NOMO-1 (cell line): ENCODE data around the gene NEUROD6.

Experiments
- DNase-seq, 2 experiments: peaks; one replicate each; lab custom pipeline; 2025; ENCODE audit not compliant: unreplicated experiment in 2 of 2; lab: John Stamatoyannopoulos, UW

Gene NEUROD6

DNA sequence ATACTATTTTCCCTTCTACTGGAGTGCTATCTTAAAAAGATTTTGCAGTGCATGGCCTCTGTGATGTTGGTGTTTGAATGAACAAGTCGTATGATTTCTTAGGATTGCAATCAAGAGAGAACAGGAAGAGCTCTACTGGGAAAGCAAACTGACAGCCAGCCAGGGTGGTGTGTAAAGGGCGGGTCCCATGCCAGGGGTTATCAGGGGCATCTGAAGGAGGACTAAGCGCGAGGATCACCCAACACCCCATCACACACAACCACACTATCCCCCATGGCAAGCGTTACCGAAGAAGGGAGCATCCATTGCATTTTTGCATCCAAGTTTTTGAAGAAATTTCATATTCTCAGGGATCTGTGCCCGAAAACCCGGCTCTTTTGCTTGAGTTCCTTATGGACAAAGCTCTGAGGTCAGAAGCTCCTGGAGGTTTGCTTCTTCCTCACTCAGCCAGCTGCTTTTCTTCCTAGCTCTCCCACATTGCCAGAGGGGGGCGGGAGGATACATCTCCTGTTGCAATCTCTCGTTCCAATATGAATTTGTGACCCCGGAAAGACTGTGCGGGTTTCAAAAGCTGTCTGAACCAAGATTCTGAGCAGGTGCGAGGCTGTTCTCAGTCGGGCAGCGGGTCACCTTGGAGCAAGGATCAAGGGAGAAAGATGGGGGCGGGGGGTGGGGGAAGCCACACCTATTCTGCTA is 5.2 kb downstream of the NEUROD6 start:
- no peak for DNase-seq

DNA sequence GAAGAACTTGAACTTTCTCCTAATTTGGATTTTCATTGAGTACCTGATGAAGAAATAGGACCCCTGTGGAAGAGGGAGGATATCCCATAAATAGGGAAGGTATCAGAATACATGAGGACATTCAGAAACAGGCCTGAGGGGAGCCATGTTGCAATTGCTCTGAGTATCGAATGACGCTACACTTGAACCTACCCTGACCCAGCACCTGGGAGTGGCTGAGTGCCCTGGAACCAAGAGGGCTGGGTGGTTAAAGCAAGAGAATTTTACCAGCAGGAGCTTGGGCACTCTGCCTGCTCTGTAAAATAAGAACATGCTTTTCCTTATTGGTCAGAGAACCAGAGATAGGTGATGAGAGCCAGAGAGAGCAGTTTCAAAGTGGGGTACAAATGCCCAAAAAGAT is 7.2 kb downstream of the NEUROD6 start:
- DNase-seq, result no peak

DNA sequence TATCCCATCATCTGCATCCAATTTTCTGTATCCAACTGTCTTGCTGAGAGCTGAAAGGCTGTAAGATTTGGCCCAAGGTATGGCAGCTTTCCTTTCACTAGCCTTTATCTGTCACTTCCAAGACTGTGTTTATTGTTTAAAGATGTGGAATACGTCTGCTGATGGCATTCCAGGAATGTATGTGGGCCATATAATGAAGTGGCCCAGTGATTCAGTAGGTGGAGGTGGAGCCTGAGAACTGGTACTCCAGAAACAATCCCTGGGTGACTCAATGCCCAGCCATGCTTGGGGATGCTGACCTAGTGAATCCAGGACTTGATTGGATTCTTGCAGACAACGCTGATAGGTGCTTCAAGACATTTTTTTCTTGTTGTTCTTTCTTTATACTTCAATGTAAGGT is 13.5 kb downstream of the NEUROD6 start:
- no peak for DNase-seq

DNA sequence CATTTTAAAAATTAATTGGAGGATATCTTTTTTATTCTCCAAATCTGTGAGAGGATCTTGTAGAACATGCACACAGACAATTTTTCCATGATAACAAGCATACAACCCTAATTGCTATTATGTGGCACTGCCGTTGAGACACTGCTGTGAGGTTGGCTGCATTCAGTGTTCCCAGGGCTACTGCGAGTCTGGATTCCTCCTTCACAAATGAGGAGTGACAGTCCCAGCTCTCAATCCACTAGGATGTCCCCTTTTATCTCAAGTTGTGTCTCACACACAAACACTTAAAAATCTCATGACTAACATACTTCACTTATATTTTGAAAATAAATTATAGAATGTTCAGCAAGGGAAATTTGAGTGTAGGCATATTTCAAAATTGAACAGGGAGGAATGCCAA is 14.1 kb downstream of the NEUROD6 start:
- no peak for DNase-seq

DNA sequence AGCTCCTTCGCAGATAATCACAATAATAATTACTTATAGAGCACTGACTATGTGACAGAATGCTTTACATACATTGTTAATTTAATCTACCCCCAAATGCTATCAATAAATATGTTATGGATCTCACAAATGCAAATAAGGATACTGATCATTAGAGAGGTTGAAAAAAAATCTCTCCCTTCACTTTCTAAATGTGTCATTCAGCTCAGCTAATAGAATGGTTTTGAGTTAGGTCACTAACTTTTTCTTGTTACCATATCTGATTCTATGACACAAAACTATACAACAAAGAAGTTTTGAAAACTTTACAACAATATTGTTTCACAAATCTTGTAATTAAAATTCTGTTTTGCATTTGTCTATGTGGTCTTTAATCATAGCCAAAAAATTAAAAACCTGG is 17.4 kb downstream of the NEUROD6 start:
- no peak for DNase-seq

DNA sequence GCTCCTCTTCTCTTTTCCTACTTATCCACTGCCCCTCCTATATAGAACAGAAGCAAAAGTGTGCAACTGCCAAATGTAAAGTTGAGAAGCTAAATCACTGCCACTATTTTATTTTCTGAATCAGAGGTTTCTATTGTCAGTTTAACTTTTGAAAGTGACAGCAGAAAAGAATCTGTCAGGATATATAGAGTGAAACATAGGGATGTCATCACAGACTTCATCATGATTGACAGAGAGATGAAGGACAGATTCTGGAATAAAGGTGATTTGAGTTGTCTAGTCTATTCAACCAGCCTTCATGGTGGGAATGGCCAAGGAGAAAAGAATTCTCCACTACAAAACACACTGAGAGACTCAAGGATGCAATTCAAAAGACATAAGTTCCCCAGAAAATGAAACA is 19.9 kb downstream of the NEUROD6 start:
- no peak for DNase-seq

DNA sequence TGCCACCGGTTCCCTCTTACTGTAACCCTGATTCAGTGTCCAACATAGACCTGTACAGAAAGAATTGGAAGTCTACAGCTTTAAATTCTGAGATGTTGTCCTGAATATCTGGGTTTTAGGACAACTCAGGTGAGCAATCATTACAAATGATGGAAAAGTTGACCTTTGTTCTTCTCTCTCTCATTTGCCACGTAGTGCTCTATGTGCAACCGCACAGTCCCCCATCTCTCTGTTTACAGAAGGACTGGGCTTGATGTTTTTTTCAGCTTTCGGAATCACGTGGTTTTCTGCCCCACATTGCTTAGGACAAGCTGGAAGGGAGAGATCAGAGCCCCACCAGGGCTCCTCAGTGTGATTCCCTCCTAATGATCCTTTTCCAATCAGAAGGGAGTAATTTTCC is 22.2 kb downstream of the NEUROD6 start:
- no peak for DNase-seq

DNA sequence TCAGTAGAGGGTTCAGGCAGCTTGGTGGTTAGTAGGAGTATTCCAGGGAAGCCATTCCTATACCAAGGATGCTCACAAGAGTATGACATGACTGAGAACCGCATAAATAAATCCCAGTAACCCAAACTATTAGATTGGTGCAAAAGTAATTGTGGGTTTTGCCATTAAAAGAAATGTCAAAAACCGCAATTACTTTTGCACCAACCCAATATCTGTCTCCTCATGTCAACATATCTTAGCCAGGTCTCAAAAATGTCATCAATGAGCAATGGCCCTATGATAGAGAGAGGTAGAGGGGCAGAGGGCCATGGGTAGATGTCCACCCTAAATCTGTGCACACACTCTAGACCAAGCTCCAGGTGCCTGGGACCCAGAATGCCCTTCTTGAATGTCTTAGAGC is 23.6 kb downstream of the NEUROD6 start:
- DNase-seq, result no peak

DNA sequence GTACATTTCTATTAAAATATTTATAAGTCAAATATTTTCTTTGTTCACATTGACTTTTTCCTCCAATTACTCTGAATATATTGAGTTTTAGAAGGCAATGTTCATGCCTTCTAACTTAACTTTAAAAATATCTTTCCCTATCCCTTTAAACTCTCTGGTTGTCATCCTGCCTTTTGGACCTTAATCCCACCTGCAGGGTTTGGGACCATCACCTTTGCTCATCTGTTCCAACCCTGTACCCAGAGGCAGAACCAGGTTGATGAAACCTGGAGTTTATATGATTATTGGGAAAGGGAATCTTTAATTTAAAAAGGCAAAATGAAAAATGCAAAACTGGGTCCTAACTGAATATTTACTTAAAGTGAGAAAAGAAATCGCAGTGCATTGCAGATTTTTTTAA is 24.8 kb downstream of the NEUROD6 start:
- no peak for DNase-seq

DNA sequence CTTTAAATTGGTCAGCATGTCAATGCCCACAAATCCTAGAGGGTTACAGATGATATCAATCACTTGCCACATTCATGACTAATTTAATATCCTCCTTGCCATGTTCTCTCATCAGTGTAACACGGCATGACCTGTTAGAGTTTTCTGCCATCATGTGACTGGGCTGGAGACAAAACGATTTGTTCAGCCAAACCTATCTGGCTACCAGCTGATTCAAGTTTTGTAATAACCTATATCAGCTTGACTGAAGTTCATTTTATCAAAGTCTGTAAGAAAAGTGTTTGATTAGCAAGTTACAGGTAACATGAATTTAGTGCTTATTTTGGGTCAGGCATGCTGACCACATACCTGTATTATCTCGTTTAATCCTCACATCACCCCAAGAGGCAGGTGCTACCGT is 25.7 kb downstream of the NEUROD6 start:
- no peak for DNase-seq

DNA sequence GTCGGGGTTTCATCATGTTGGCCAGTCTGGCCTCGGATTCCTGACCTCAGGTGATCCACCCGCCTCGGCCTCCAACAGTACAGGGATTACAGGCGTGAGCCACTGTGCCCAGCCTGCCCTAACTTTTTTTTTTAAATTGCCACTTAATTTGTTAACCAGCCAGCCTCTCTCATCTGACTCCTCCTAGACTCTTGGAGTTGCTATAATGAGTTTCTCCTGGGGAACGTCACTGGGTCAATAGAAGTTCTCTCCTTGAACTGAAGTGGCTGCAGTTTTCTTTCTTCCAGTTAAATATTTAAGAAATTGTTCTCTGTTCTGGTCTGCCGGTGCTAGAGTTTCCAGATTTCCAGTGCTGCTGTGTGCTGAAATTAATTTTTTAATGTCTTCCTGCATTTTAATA is 27.6 kb downstream of the NEUROD6 start:
- no peak for DNase-seq

DNA sequence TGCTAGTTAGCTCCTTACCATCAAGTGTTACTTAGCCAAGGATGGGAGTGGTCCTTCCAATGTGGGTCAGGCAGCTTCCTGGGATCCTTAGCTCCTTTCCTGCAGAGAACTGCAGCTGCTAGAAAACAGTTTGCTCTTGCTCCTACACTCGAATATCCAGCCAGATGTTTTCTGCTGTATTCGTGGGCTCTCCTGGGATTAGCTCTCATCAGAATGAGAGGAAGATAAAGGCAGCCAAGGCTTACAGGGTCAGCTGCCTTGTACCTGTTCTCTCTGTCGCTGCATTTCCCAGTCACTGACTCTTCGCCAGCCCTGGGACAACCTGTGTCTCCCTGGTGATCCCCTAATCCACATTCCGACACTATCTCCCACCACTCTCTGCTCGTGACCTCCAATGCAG is 29.0 kb downstream of the NEUROD6 start:
- DNase-seq, result no peak

DNA sequence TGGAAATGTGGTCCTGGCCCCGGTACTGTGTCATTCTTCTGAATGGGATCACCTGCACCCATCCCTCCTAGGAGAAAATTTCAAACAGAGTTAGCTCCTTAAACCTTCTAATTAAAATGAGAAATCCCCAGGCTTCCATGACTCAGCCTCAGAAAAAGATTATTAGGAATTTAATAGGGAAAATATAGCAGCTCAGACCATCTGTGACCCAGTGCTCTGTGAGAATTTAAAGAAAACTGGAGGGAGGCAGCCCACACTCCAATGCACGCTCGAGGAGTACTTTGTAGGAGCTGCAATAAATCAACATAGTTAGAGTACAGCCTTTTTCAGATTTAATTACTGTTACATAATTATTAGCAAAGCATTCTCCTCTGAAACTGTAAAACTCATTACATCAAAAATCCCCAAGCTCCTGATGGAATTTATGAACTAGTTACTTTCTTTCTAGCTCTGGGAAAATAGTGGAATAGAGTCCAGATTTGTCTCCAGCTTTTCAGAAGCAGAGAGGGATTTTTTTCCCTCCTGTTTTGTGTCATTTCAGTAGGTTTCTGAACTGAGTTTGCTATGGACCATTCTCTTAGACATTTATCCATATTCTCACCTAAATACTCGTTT is 30.1 kb downstream of the NEUROD6 start:
- no peak for DNase-seq

DNA sequence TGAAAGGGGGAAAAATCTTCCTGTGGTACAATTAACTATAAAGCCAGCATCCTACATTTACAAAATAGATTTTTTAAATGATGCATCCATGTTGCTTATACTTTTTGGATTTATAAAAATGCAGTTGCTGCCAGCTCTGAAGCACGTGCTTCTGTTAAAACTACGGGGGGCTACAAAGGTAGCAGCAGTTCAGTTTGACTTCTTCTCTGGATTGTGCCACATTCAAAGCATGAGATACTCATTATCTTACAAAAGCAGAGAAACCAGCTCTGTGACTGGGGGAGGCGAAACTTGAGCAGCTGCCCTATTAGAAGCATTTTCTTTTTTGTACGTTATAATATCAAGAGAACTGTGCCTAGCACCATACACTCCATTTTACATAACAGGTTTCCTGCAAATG is 31.1 kb downstream of the NEUROD6 start:
- DNase-seq, result no peak

DNA sequence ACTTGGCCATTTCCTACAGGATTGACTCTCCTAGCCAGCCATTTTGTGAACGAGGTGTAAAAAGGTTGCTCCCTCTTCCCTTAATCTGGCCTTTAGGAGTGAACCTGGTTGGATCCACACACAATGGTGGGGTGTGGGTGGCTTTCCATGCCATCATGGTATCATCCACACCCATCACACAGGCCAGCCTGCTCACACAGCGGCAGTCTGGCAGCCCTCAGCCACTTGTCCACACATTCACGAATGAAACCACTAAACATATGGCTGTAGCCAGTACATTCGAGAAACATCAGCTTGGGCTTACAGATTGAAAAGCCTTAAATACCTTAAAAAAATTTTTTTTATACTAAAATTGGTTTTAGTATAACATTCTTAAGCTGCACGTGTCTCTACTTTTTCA is 31.9 kb downstream of the NEUROD6 start:
- DNase-seq, result no peak

DNA sequence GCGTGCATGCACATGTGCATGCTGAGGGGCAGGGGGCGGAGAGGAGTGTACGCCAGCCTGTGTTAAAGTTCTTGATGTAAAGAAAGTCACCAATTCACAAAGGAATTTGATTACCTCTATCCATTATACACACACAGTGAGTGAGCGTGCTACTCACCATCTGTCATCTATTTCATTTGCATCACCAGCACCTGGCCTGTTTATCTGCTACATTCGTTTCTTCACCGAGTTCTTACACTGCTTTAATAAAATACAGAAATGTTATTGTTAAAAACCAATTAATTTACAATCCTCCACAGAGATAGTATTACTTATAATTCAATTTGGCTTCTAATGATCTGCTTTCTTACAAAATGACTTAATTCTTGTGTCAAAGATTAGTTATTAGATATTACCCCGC is 32.6 kb downstream of the NEUROD6 start:
- no peak for DNase-seq

DNA sequence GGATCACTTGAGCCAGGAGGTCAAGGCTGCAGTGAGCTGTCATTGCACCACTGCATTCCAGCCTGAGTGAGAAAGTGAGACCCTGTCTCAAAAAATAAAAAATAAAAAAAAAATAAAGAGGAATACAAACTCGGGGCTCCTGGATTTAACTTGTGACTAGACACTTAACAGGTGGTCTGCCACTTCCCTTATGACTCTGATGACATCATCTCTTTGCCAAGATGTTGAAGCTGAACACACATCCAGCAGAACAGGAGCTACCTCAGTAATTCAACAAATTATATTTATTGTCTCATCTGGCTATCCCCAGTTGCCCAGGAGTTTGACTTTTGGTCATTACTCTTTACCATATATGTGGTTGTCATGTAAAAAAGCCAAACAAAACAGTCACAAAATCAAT is 35.3 kb downstream of the NEUROD6 start:
- no peak for DNase-seq

DNA sequence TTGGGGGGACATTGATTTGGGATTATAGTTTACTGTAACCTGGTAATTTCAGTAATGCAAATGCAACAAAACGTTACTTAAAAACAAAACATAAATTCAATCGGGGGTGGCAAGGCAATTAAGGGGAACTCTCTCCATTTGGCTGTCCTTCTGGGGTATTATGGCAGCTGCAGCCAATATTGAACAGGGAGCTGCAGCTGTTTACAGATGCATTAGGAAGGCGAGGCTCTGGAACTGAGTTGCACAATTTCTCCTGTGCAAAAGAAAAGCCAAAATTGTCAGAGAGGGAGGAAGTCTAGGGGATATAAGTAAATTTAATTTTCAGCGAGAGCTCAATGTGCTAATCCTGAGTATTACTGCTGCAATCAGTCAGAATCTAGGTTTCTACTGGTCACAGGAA is 36.1 kb downstream of the NEUROD6 start:
- DNase-seq, result no peak

DNA sequence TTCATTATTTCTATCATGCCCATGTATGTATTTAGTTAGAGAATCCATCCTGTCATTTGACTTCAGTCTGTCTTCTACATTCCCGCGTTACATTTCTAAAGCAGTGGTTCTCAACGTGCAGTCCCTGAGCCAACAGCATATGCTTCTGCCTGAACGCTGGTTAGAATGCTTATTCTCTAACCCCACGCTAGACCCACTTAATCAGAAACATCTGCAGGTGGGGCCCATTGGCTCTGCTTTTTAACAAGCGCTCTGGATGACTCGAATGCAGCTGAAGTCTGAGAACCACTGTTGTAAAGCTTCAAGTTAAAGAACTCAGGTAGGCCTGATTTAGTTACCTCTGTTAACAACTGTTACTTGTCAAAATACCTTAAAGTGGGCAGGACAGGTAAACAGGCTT is 38.2 kb downstream of the NEUROD6 start:
- DNase-seq, result no peak

DNA sequence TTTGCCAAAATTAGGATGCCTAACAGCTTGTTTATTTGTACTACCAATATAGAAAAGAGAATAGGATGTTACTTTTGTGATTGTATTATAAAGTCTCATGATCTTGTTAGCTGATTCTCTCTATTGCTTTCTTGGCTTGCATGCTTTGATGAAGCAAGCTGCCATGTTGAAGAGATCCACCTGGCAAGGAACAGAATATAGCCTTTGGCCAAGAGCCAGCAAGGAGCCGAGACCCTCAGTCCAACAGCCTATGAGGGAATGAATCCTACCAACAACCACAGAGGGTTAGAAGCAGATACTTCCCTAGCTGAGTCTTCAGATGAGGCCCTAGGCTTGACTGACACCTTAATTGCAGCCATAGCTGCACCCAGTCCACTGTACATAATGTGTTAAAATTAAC is 41.2 kb downstream of the NEUROD6 start:
- DNase-seq, result no peak

DNA sequence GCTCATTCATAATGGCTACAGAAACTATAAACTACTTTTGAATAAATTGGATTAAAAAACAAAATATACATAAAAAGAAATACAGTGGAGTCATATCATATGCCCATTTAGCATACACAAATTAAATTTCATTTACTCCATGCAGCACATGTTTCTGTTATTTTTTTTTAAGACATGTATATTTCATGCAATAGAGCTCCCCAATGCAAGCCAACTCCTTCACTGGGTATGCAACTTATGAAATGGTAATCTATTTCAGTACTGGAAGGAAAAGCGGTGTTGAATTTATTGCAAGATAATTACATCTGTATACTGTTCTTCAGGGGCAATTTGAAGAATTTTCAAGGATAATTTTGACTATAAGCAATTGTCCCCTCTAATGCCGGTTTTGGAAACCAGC is 49.9 kb downstream of the NEUROD6 start:
- no peak for DNase-seq
